HG03025 (cell line): ENCODE results near the gene TRIP11.

Experiments
- ATAC-seq: cut with Tn5 transposase; IDR thresholded peaks from one replicate; pipeline ENCODE4 v1.9.1; 2021; ENCODE audit warnings: mild to moderate bottlenecking, moderate library complexity; ENCODE audit not compliant: unreplicated experiment, low FRiP score

TRIP11 gene

DNA sequence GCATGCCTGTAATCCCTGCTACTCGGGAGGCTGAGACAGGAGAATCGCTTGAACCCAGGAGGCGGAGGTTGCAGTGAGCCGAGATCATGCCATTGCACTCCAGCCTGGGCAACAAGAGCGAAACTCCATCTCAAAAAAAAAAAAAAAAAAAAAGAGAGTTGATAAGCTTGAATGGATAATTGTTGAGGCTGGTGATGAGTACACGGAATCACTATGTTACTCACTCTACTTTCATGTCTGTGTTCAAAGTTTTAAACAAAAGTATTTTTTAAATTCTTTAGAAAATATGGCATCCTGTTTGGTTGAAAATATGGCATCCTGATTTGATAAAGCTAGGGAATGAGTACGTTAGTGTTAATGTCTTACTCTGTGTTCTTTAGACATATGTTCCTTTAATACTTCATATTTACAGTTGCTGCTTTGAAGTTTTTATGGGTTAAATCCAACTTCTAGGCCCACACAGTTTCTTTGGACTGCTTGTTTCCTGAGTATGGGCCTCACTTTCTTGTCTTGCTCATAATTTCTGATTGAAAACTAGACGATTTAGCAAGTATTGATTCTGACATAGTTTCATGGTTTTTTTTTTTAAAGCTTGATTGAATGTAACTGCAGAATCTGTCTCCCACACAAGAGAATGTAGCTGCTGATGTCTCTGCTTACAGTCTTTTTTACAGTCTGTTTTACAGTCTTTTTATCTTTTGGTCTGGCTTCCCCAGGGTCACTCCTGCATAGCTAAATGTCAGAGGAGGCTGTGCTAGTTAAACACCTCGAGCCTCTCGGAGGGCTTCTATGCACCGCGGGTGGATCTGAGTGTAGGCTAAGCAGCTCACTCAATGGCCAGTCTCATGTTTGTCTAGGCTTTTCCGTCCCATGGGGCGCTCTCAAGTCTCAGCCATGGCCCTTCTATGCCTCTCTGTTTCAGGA lies 78.3 kb downstream of the TRIP11 start:
- ATAC-seq = no peak

DNA sequence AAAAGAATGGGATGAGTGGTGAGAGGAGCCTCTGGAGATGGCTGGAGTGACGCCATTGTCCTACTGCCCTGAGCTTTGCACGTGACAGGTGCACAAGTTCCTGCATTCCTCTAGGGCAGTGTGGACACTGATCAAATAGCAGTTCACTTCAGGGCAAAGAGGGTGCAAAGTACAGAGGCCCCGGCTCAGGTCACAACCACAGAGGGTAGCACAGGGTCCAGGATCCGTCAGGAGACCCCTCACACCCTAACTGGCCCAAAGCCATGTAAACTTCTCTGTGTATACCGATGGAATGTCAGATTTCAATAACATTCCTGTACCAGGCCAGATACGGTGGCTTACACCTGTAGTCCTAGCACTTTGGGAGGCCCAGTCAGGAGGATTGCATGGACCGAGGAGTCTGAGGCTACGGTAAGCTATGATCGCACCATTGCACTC lies 82.0 kb downstream of the TRIP11 start:
- ATAC-seq = no peak

DNA sequence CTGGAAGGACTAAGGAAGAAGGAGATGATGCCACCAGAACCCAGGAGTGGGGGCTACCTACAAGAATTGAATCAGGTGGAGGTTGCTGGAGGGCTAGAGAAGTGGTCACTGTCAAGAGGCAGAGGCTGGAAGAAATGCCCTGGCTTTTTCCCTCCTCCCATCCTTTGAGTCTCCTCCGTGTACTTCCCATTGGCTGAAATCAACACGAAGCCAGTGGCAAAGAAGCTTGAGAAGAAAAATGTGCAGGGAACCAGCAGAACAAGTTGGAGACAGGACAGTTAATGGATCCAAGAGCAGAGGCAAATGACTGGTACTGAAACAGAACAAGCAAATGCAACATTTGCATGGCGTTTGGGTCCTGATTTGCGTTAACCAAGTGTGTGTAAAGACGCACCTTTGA lies 83.2 kb downstream of the TRIP11 start:
- no peak for ATAC-seq

DNA sequence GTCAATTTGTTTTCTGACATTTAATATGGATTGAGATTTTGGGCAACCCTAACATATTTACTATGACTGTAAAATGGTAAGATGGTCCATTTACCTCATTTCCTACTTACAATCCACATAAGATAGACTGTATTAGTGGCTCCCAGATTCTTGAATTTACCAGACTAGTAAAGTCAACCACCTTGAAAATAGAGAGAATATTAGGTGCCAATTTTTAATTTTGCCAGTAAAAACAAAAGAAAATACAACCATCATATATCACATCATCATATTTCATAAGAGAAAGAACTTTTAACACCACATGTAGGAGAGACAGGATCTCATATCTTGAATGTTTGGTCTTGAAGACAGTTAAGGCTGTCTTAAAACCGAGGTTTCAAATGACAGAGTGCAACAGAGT lies 84.7 kb downstream of the TRIP11 start:
- ATAC-seq = no peak

DNA sequence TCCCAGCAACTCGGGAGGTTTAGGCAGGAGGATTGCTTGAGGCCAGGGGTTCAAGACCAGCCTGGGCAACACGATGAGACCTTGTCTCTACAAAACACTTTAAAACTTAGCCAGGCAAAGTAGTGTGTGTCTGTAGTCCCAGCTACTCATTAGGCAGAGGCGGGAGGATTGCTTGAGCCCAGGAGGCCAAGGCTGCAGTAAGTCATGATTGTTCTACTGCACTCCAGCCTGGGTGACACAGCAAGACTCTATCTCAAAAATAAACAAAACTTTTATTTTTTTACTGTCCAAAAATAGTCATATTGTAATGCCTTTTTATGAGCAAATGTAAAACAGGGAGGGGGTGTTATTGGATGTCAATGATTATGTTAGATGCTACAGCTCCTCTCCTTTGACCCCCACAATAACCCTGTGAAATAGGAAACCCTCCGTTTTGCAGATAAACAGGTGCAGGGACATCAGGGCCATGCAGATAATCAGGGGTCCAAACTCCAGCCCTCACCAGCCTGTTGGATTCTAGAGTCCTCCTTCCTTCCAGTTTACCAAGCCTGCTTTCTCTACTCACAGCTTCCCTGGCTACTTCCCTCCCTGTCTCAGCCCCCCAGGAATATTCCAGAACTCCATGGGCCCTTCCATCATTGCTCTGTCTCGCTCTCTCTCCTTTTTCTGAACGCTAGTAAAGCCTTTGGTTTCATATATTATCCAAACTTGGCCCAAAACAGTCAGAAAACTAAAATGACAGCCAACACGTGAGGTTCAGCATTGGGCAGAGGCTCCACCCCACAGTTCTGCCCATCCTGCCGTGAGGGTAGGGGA lies 86.5 kb downstream of the TRIP11 start:
- ATAC-seq = no peak

DNA sequence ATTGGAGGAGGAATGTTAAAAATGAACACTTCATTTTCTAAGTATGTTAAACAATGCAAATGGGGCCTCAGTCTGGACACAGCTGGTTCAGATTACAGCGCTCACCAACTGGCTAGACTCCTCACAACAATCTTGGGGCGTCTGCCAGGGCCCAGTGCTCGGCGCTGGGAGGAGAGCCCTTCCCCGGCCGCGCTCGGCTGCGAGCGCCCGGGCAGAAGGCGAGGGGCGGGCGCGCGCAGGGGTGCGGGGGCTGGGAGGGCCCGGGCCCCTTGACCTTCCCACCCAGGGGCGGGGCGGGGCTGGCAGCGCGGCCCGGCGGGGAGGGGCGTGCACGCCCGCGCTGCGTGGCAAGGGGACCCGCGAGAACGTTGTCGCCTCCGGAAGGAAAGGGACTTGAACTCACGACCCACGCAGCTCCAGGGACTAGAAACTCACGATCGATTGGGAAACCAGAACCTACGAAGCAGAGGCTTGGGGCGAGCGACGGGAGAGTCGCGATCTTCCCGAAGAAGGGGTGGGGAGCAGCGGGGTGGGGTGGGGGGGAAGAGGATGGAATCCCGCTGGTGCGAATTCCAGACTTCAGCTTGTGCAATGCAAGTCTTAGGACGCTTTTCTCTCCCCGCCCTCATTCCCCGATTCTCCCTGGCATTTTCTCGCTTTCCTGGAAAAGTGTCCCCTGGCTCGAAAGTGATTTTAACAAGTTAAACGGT lies 92.2 kb downstream of the TRIP11 start, which contains the start of gene FBLN5:
Gene FBLN5 (minus strand): TSS at position 220 of the 710 bp plus-strand sequence. CDS start 465 bp downstream, outside the sequence.
- no peak for ATAC-seq

DNA sequence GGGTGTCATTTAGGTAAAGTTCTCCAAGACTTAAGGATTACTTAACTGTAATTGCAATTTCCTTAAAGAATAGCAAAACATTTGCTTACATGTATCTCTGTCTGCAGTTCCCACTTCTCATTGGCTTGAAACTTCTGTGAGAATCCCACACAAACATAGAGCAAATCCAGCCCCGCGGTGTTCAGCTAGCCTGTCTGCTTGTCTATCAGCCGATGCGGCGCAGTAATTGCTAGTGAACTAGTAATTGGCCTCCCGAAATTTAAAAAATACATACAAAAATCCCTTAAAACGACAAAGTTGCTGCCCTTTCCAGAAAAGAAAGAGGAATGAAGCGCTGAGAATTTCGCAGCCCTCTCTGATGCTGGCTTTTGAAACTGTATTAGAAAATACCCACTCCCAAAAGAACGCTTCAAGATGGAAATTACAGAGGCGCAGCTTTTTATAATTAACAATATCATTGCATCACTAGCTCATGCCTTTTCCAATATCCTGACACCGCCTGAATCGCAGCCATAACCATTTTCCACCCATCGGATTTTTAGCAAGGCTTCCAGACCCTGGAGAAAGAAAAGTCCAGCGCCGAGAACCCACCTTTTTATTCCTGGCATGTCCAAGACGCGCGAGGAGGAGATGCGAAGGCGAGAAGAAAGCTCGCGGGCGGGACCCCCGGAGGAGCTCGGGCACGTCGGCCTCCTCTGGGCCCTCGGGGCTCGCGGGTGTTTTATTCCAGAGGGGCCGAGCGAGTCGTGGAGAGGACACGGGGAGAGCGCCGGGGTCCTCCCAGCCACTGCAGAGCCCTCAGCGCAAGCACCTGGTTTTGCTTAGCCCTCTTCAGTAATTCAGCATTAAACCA lies 93.0 kb downstream of the TRIP11 start:
- no peak for ATAC-seq

DNA sequence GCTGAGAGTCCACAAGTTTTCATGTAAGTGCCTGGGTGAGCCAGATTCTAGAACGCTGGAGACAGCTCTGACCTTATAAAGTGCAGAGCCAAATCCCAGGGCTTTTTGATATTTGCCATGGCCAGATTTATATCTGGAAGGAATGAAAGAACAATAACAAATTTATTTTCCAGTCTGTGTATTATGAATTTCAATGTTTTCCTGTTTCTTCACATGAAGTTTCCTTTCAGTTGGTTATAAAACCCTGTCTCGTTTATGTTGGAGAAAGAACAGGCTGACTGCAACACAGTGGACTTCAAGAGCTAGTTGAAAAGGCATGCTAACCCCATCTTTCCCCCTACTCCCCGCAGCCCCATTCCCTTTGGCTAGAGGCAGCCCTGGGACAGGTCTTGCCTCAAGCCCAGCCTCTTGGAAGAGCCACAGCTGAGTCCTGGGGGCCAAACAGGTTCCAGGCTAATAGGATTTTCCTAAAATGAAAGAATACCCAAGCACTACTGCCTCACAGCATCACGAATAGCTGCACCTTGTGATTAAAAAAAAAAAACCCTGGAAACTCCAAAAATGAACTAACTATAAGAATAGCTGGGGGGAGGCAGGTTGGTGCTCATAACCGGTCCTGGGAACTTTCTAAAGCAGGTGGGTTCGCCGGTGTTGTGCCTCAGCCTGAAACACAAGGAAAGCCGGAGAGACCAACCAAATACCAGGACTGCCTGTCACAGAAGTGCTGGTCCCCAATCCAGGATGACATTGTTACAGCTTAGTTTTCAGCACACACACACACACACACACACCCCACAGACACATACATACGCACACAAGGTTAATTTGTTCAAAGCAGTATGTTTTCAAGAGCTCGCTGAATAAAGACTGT lies 93.9 kb downstream of the TRIP11 start:
- no peak for ATAC-seq

DNA sequence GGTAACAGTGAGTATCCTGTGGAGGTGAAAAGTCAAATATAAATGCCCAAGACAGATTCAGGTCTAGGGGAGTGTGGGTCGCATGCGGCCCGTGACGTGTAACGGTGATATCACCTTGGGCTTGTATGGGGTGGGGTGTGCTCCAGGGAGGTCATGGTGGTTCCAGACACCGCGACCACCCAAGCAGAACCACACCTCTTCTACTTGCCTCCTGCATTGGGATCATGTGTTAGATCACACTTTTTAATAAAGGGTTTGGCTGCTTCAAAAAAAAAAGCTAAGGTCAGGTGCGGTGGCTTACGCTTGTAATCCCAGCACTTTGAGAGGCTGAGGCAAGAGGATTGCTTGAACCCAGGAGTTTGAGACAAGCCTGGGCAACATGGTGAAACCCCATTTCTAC lies 96.9 kb downstream of the TRIP11 start:
- ATAC-seq = no peak

DNA sequence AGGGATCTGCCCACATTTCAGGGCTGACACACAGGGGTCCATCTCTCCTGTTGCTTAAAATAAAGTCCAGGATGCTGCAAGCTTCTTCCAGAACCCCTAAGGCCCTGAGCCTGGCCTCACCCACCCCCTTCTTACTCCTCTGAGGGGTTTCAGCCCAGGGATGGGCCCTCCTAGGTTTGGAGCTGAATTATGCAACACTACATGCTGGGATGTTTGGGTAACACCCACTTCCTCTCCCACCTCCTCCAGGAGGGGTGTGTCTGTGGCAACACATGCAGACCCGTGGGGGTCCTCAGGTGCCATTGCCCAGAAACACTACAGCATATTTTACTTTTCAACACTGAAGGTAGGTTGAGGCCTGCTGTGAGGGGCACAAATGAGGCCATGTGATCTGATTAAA lies 97.7 kb downstream of the TRIP11 start:
- ATAC-seq = no peak

DNA sequence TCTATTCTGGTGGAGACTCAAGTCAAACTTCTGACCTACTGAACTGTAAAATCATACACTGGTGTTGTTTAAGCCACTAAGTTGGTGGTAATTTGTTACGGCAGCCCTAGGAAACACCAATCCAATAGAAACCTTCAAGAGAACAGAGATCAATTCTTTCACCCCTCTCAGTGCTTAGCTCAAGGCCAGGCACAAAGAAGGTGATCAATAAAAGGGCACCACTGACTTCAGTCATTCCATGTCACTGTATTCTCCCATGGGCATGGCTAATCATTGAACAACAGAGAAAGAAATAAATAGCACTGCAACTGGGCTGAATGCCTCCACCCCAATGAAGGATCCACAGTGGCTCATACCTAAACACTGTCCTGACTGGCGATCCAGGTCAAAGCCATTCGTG lies 99.7 kb downstream of the TRIP11 start:
- ATAC-seq = no peak

DNA sequence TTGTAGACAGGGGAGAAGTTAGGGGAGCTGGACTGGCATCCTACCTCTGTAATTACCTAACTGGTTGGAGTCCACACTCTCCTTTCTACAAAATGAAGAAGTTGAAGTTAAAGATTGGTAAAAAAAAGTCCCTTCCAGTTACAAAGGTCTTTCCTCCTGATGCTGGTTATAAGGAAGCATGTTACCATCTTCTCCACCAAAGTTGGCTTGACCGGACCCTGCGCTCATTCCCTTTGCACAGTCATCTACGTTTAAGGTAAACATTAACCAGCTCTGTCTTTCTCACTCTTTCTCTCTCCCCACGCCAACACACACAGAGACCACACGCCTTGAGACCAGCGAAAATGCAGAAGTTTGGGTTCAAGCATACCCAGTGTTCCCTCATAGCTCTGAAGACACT lies 104.3 kb downstream of the TRIP11 start:
- no peak for ATAC-seq

DNA sequence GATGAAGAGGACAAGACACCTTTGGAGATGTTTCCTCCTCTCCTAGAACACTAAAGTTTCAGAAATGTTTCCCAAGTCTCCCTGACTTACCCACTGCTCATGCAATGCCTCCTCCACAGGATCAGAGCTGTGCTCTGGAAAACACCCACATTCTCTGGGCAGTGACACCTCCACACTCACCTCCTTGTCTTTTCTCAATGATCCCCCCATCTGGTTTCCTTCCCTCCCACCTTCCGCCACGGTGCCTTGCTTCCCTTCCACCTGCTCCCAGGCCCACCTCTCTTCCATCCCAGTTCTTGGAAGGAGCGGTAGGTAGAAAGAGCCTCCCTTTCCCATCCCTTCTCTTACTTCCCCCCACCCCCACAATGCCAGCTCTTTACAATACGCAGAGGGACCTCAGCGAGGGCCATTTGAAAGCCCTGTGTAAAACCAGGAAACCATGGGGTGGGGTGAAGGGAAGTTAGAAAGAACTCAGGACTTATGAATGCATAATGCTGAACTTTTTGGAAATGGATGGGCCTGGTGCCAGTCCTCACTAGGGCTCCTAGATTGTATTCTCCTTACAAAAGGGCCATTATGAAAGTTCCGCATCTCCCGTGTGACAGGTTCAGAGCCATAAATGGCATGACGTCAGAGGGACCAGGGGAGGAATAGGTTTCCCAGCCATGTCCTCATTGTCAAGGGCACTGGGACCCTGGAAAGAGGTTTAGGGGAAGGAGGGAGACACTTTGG lies 105.1 kb downstream of the TRIP11 start:
- no peak for ATAC-seq

DNA sequence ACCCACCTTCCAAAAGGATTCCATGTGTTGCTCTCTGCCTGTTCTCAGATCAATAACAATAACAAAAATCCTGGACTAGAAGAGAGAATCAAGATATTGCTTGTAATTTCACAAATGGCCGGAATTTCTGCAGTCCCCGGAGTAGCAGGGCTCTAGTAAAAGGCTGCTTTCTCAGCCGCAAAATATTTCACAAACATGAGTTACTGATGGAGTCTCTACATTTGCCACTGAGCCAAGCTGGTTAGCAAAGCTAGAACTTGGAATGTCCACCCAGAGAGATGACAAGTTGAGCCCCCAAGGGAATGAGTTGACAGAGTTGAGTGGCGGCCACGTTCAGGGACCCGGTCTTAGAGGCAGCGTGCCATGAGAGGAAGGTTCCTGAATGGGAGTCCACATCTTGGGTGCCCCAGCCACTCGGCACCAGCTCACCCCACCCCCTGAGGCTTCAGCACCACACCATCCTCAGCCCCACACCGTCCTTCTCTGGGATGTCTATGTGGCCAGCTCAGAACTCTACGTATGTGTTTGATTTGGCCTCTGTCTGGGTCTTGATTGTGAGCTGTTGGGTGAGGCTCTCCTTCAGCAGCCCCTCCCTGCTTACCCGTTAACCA lies 108.3 kb downstream of the TRIP11 start:
- ATAC-seq = no peak

DNA sequence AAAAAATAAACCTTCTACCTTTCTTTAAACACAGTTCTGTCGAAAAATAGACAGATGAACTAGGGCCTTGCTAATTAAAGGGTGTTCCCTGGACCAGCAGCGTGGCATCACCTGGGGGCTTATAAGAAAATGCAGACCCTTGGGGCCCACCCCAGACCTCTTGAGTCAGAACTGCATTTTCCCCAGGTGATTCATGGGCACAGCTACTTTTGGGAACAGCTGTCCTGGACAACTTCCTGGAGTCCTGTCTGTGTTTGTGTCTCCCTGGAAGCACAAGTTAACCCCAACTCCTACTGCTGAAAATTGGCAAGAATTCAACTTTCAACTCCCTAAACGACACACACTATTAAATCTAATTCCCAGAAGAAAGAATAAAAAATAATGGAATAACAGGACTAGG lies 110.2 kb downstream of the TRIP11 start:
- no peak for ATAC-seq

DNA sequence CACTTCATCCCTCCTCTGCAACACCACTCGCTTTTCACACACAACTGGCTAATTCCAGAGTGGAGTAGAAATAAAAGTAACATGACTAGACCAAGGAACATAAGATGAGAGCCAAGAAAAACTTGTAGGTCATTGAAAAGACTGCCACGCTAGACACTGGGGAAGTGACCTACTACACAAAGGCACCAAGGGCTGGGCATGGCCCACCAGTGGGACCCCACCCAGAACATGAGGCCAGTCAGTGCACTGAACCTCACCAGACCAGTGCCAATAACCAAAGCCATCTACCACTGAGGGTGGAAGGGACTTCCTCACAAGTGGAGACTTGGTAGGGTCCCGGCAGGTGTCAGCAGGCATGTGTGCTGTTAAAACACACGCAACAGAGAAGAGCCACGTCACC lies 112.1 kb downstream of the TRIP11 start:
- no peak for ATAC-seq

DNA sequence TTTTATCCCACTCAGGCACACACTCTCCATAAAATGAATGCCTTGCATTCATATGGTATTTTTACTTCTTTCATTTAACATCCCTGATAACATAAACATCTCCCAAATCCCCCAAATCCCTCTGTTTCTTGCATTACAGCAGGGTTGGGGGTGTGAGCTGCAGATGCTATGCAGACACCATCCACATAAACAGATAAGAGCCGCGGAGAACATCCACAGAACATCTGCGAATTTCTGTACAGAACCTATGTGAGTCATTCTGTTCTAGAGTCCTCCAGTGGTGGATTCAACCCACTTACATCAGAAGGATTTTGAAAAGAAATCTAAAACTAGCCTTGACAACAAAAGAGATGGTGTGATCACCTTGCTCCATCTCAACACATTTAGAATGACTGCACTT lies 112.7 kb downstream of the TRIP11 start:
- no peak for ATAC-seq
